ENCODE results near the gene REELD1.

GRCh38 chr4:146245850-146246249 lies 31.5 kb downstream of the REELD1 start:
- TF ChIP-seq CTCF (IDR thresholded peaks at IDR 0.05; ENCODE audit: low read depth, low read length, missing input control): no peak
- no peak for TF ChIP-seq EGR1 (IDR thresholded peaks at IDR 0.05; ENCODE audit: low read depth in 2 of 2)
- TF ChIP-seq GABPA (IDR thresholded peaks at IDR 0.05 in 1 of 2, conservative IDR thresholded peaks at IDR 0.05 in 1 of 2): no peak
- no peak for TF ChIP-seq TAF1 (conservative IDR thresholded peaks at IDR 0.05)
- TF ChIP-seq HNF4G (IDR thresholded peaks at IDR 0.05): no peak

Measured in liver (tissue), 3 donors.